Measurements from ENCODE around the gene BFAR.

The BFAR gene

GRCh38 chr16:14652726-14653125 is 20.0 kb downstream of the BFAR start:
- no peak overlapping the region for H3K23ac ChIP-seq (ENCODE audit: low read length)
- H3K4me2 ChIP-seq (ENCODE audit: low read length), result no peak overlapping the region
- DNase-seq, result no peak
- H3K18ac ChIP-seq (ENCODE audit: low read length), result no peak overlapping the region
- no CpG with 5 or more reads among the region's 2 CpGs for WGBS (ENCODE audit: extremely low coverage, insufficient coverage, low lambda C conversion rate)
- no peak overlapping the region for H3K56ac ChIP-seq (ENCODE audit: low read length)
- no peak overlapping the region for H2BK5ac ChIP-seq (ENCODE audit: low read length)
- no peaks in the 10 kb centered on the region for H3K79me2 ChIP-seq (ENCODE audit: control insufficient read depth, insufficient read depth, low read length)
- no peak overlapping the region for H4K5ac ChIP-seq (ENCODE audit: low read length)
- no peaks in the 10 kb centered on the region for H3K27me3 ChIP-seq (ENCODE audit: insufficient read depth, low read length, poor library complexity)
- H2BK15ac ChIP-seq (replicated peaks; ENCODE audit: low read depth), result no peak overlapping the region
- peaks cover 1% of the 10 kb centered on the region for H3K79me1 ChIP-seq (ENCODE audit: low read length)
- H3K9ac ChIP-seq (ENCODE audit: low read length), result no peak overlapping the region
- H4K8ac ChIP-seq (ENCODE audit: low read depth, low read length), result no peak overlapping the region
- no peak overlapping the region for H2BK120ac ChIP-seq (ENCODE audit: low read depth, low read length)
- peaks cover 6% of the 10 kb centered on the region for H3K36me3 ChIP-seq (ENCODE audit: control insufficient read depth, insufficient read depth, low read length)
- H3K4me1 ChIP-seq (ENCODE audit: control insufficient read depth, low read depth, low read length), result no peaks in the 10 kb centered on the region
- no peak overlapping the region for H2AK5ac ChIP-seq (ENCODE audit: low read length)
- no peak overlapping the region for H3K4ac ChIP-seq (ENCODE audit: low read depth, low read length)
- H3K4me3 ChIP-seq (ENCODE audit: low read length), result no peak overlapping the region
- no peak overlapping the region for H3K27ac ChIP-seq (ENCODE audit: low read depth, low read length)

GRCh38 chr16:14658063-14658462 is 25.3 kb downstream of the BFAR start:
- H2BK5ac ChIP-seq (ENCODE audit: low read length), result no peak overlapping the region
- H3K23ac ChIP-seq (ENCODE audit: low read length), result no peak overlapping the region
- H3K4me1 ChIP-seq (ENCODE audit: control insufficient read depth, low read depth, low read length), result no peaks in the 10 kb centered on the region
- no peak overlapping the region for H3K4me3 ChIP-seq (ENCODE audit: low read length)
- H3K4ac ChIP-seq (ENCODE audit: low read depth, low read length), result no peak overlapping the region
- no peak overlapping the region for H4K8ac ChIP-seq (ENCODE audit: low read depth, low read length)
- no peak overlapping the region for H2BK15ac ChIP-seq (replicated peaks; ENCODE audit: low read depth)
- WGBS (ENCODE audit: extremely low coverage, insufficient coverage, low lambda C conversion rate), result no CpG with 5 or more reads among the region's 2 CpGs
- no peaks in the 10 kb centered on the region for H3K79me2 ChIP-seq (ENCODE audit: control insufficient read depth, insufficient read depth, low read length)
- no peak overlapping the region for H3K56ac ChIP-seq (ENCODE audit: low read length)
- no peak overlapping the region for H2BK120ac ChIP-seq (ENCODE audit: low read depth, low read length)
- no peak overlapping the region for H3K4me2 ChIP-seq (ENCODE audit: low read length)
- H3K27ac ChIP-seq (ENCODE audit: low read depth, low read length), result no peak overlapping the region
- H3K18ac ChIP-seq (ENCODE audit: low read length), result no peak overlapping the region
- DNase-seq, result no peak
- H3K36me3 ChIP-seq (ENCODE audit: control insufficient read depth, insufficient read depth, low read length), result peaks cover 7% of the 10 kb centered on the region
- H3K9ac ChIP-seq (ENCODE audit: low read length), result no peak overlapping the region
- no peaks in the 10 kb centered on the region for H3K27me3 ChIP-seq (ENCODE audit: insufficient read depth, low read length, poor library complexity)
- H2AK5ac ChIP-seq (ENCODE audit: low read length), result no peak overlapping the region
- no peak overlapping the region for H4K5ac ChIP-seq (ENCODE audit: low read length)
- H3K79me1 ChIP-seq (ENCODE audit: low read length), result no peaks in the 10 kb centered on the region

GRCh38 chr16:14667347-14668266 is 34.9 kb downstream of the BFAR start:
- no peak overlapping the region for H3K4ac ChIP-seq (ENCODE audit: low read depth, low read length)
- no peak overlapping the region for H2BK15ac ChIP-seq (replicated peaks; ENCODE audit: low read depth)
- H3K56ac ChIP-seq (ENCODE audit: low read length), result no peak overlapping the region
- H2BK5ac ChIP-seq (ENCODE audit: low read length), result no peak overlapping the region
- H3K27ac ChIP-seq (ENCODE audit: low read depth, low read length), result no peak overlapping the region
- H3K27me3 ChIP-seq (ENCODE audit: insufficient read depth, low read length, poor library complexity), result no peaks in the 10 kb centered on the region
- WGBS (ENCODE audit: extremely low coverage, insufficient coverage, low lambda C conversion rate), result no CpG with 5 or more reads among the region's 16 CpGs
- H4K5ac ChIP-seq (ENCODE audit: low read length), result no peak overlapping the region
- H3K79me2 ChIP-seq (ENCODE audit: control insufficient read depth, insufficient read depth, low read length), result no peaks in the 10 kb centered on the region
- no peak overlapping the region for H3K9ac ChIP-seq (ENCODE audit: low read length)
- no peaks in the 10 kb centered on the region for H3K4me1 ChIP-seq (ENCODE audit: control insufficient read depth, low read depth, low read length)
- no peak overlapping the region for H3K23ac ChIP-seq (ENCODE audit: low read length)
- no peak overlapping the region for H4K8ac ChIP-seq (ENCODE audit: low read depth, low read length)
- no peak overlapping the region for H3K18ac ChIP-seq (ENCODE audit: low read length)
- H3K4me3 ChIP-seq (ENCODE audit: low read length), result no peak overlapping the region
- no peak overlapping the region for H2BK120ac ChIP-seq (ENCODE audit: low read depth, low read length)
- no peak overlapping the region for H2AK5ac ChIP-seq (ENCODE audit: low read length)
- H3K36me3 ChIP-seq (ENCODE audit: control insufficient read depth, insufficient read depth, low read length), result peaks cover 6% of the 10 kb centered on the region
- H3K4me2 ChIP-seq (ENCODE audit: low read length), result no peak overlapping the region
- no peak for DNase-seq
- no peaks in the 10 kb centered on the region for H3K79me1 ChIP-seq (ENCODE audit: low read length)

- Histone ChIP-seq H3K36me3 (ENCODE audit: control insufficient read depth, insufficient read depth, low read length) (peaks cover 6% of the 10 kb centered on the region), H2BK120ac (ENCODE audit: low read depth, low read length) (no peak overlapping the region), H2AK5ac (ENCODE audit: low read length) (no peak overlapping the region), H3K18ac (ENCODE audit: low read length) (no peak overlapping the region), H2BK15ac (replicated peaks; ENCODE audit: low read depth) (no peak overlapping the region), H3K56ac (ENCODE audit: low read length) (no peak overlapping the region), H3K4ac (ENCODE audit: low read depth, low read length) (no peak overlapping the region), H3K4me1 (ENCODE audit: control insufficient read depth, low read depth, low read length) (no peaks in the 10 kb centered on the region), H2BK5ac (ENCODE audit: low read length) (no peak overlapping the region), H3K27me3 (ENCODE audit: insufficient read depth, low read length, poor library complexity) (no peaks in the 10 kb centered on the region), H3K4me2 (ENCODE audit: low read length) (no peak overlapping the region), H3K23ac (ENCODE audit: low read length) (no peak overlapping the region), H4K8ac (ENCODE audit: low read depth, low read length) (no peak overlapping the region), H3K27ac (ENCODE audit: low read depth, low read length) (no peak overlapping the region), H4K5ac (ENCODE audit: low read length) (no peak overlapping the region), H3K4me3 (ENCODE audit: low read length) (no peak overlapping the region), H3K79me1 (ENCODE audit: low read length) (no peaks in the 10 kb centered on the region), H3K9ac (ENCODE audit: low read length) (no peak overlapping the region), H3K79me2 (ENCODE audit: control insufficient read depth, insufficient read depth, low read length) (no peaks in the 10 kb centered on the region)
- WGBS (ENCODE audit: extremely low coverage, insufficient coverage, low lambda C conversion rate), result no CpG with 5 or more reads among the region's 7 CpGs
- no peak for DNase-seq
Measured at GRCh38 chr16:14668556-14669223, 35.9 kb downstream of the BFAR start.

GRCh38 chr16:14669776-14670175 is 37.0 kb downstream of the BFAR start:
- Histone ChIP-seq H3K9ac (ENCODE audit: low read length) (no peak overlapping the region), H3K79me1 (ENCODE audit: low read length) (no peaks in the 10 kb centered on the region), H4K5ac (ENCODE audit: low read length) (no peak overlapping the region), H3K4me3 (ENCODE audit: low read length) (no peak overlapping the region), H4K8ac (ENCODE audit: low read depth, low read length) (no peak overlapping the region), H3K27ac (ENCODE audit: low read depth, low read length) (no peak overlapping the region), H3K56ac (ENCODE audit: low read length) (no peak overlapping the region), H2BK15ac (replicated peaks; ENCODE audit: low read depth) (no peak overlapping the region), H3K4ac (ENCODE audit: low read depth, low read length) (no peak overlapping the region), H3K4me2 (ENCODE audit: low read length) (no peak overlapping the region), H2BK5ac (ENCODE audit: low read length) (no peak overlapping the region), H3K79me2 (ENCODE audit: control insufficient read depth, insufficient read depth, low read length) (no peaks in the 10 kb centered on the region), H3K23ac (ENCODE audit: low read length) (no peak overlapping the region), H3K4me1 (ENCODE audit: control insufficient read depth, low read depth, low read length) (no peaks in the 10 kb centered on the region), H2AK5ac (ENCODE audit: low read length) (no peak overlapping the region), H3K36me3 (ENCODE audit: control insufficient read depth, insufficient read depth, low read length) (peaks cover 5% of the 10 kb centered on the region), H2BK120ac (ENCODE audit: low read depth, low read length) (no peak overlapping the region), H3K18ac (ENCODE audit: low read length) (no peak overlapping the region), H3K27me3 (ENCODE audit: insufficient read depth, low read length, poor library complexity) (no peaks in the 10 kb centered on the region)
- no CpG with 5 or more reads among the region's 4 CpGs for WGBS (ENCODE audit: extremely low coverage, insufficient coverage, low lambda C conversion rate)
- no peak for DNase-seq

Measured in mesendoderm (in vitro differentiated cells).